SK-N-SH (cell line): ENCODE measurements around the gene DCDC1.

Experiments
- TCF12 ChIP-seq: IDR thresholded peaks from 2 replicates; pipeline ENCODE4 v1.4.0; 2012
- YY1 ChIP-seq: IDR thresholded peaks from 2 replicates; pipeline ENCODE4 v1.4.0; 2012; ENCODE audit warnings: low read depth, mild to moderate bottlenecking

DNA sequence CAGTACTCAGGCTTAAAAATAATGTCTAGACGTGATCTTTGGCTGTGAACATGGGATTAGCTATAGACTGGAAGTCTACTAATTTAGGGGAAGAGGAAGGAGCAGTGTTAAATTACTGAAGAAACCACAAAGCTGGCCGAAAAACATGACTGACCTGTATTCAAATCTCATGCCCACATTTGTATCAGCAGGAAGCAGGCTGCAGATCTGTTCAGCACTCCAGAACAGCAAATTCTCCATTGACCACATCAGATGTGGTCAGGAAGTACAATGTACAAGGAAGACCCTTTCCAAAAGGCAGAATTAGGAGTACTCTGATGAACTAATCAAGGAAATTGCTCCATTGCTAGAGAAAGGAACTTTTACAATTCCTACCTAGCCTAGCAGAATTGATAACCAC, 31.7 kb downstream of the DCDC1 start:
- TF ChIP-seq TCF12 (no peak), YY1 (no peak)
